Esophagus muscularis mucosa (tissue), 3 donors: Measurements from ENCODE around the gene BCKDHB.

Experiments
- POLR2AphosphoS5 ChIP-seq, 2 donors: sonication (generic); formaldehyde crosslinking; IDR thresholded peaks; one replicate each; pipeline ENCODE4 v1.6.1; 2017; ENCODE audit warnings: antibody characterized with exemption in 2 of 2
- TF ChIP-seq, protein P1 (sequence below), 3 experiments: fragments of 200-600 bp in 2 of 3; fragments of 450-650 bp in 1 of 3; sonication (generic) in 2 of 3; IDR thresholded peaks; one replicate each; pipeline ENCODE4 v1.5.1; 2017 to 2019; ENCODE audit warnings: antibody characterized with exemption in 3 of 3, mild to moderate bottlenecking in 2 of 3, moderate library complexity in 1 of 3

DNA sequence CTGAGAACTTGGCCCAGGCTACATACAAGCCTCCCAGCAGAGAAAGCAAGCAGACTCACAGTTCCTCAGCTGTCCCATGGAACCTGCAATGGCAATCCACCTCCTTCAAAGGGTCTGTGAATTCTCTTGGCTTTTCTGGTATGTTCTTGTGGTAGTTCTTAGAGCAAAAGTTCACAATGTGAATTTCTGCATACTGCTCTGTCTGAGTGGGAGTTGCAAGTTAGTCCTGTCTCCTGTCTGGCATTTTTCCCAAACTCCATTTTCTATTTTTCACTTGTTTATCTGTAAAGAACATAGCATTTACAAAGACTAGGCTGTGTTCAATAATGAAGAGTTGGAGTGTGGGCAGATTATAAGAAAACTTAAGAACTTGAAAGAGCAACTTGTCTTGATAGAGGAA, 269.9 kb downstream of the BCKDHB start:
- TF ChIP-seq, protein P1, sequence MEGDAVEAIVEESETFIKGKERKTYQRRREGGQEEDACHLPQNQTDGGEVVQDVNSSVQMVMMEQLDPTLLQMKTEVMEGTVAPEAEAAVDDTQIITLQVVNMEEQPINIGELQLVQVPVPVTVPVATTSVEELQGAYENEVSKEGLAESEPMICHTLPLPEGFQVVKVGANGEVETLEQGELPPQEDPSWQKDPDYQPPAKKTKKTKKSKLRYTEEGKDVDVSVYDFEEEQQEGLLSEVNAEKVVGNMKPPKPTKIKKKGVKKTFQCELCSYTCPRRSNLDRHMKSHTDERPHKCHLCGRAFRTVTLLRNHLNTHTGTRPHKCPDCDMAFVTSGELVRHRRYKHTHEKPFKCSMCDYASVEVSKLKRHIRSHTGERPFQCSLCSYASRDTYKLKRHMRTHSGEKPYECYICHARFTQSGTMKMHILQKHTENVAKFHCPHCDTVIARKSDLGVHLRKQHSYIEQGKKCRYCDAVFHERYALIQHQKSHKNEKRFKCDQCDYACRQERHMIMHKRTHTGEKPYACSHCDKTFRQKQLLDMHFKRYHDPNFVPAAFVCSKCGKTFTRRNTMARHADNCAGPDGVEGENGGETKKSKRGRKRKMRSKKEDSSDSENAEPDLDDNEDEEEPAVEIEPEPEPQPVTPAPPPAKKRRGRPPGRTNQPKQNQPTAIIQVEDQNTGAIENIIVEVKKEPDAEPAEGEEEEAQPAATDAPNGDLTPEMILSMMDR (IDR thresholded peaks at IDR 0.05), result no peak
- TF ChIP-seq POLR2AphosphoS5 (IDR thresholded peaks at IDR 0.05), result no peak
